MCF 10A (cell line): ENCODE measurements around the gene AKNA. TPM values are rescaled to one million over a fixed set of nuclear protein-coding genes. Genes with fewer than 3 reads are reported as not detected.

Experiments used
- BruUV-seq: library from RNA; stranded (reverse); fragments of 400-500 nt; replicated peaks from 2 replicates; lab custom pipeline; 2021; lab: Mats Ljungman, UMichigan
- CTCF ChIA-PET: fragments of 300-600 bp; sonication (Branson Sonifier 250); formaldehyde crosslinking; extraction: SDS; loops from one replicate; lab custom pipeline; 2021; ENCODE audit warnings: antibody characterized with exemption, inconsistent platforms; lab: Yijun Ruan, JAX
- POLR2A ChIA-PET: fragments of 300-600, 350-650 bp; sonication (Branson Sonifier 250); formaldehyde crosslinking; extraction: SDS; loops from one replicate; lab custom pipeline; 2020; ENCODE audit warnings: antibody characterized with exemption, inconsistent platforms; lab: Yijun Ruan, JAX
- DNase-seq: peaks from one replicate; pipeline ENCODE4 v3.0.0-alpha.2; 2018; ENCODE audit not compliant: unreplicated experiment
- H3K27ac Mint-ChIP-seq: one replicate; pipeline ENCODE4 v1.8.0; 2022; ENCODE audit warnings: mild to moderate bottlenecking, low read depth, mixed read lengths; ENCODE audit not compliant: unreplicated experiment
- H3K27me3 Mint-ChIP-seq: one replicate; pipeline ENCODE4 v1.8.0; 2022; ENCODE audit warnings: mixed read lengths; ENCODE audit not compliant: insufficient read depth, unreplicated experiment
- H3K36me3 Mint-ChIP-seq: one replicate; pipeline ENCODE4 v1.8.0; 2022; ENCODE audit warnings: mild to moderate bottlenecking, moderate library complexity, mixed read lengths; ENCODE audit not compliant: insufficient read depth, unreplicated experiment
- H3K4me1 Mint-ChIP-seq: one replicate; pipeline ENCODE4 v1.8.0; 2022; ENCODE audit warnings: mixed read lengths; ENCODE audit not compliant: insufficient read depth, unreplicated experiment
- H3K4me3 Mint-ChIP-seq: one replicate; pipeline ENCODE4 v1.8.0; 2022; ENCODE audit warnings: mild to moderate bottlenecking, moderate library complexity, mixed read lengths; ENCODE audit not compliant: unreplicated experiment
- H3K9me3 Mint-ChIP-seq: one replicate; pipeline ENCODE4 v1.8.0; 2022; ENCODE audit warnings: mixed read lengths; ENCODE audit not compliant: unreplicated experiment
- intact Hi-C: fragments of 100-400 bp; cut with micrococcal nuclease; formaldehyde crosslinking; loops from 2 replicates; pipeline ENCODE4 v1.14.1; 2022
- total RNA-seq: library from RNA; stranded (reverse); gene quantifications from 2 replicates; pipeline ENCODE4 v1.2.3, GENCODE V29; 2022
- TF ChIP-seq, protein P1 (sequence below): fragments of 200-600 bp; IDR thresholded peaks from one replicate; pipeline ENCODE4 v1.8.0; 2022; ENCODE audit warnings: antibody characterized with exemption, mild to moderate bottlenecking; ENCODE audit not compliant: unreplicated experiment

AKNA gene
- total RNA-seq, 1 experiment from 2014 or later: 10.9 TPM

DNA sequence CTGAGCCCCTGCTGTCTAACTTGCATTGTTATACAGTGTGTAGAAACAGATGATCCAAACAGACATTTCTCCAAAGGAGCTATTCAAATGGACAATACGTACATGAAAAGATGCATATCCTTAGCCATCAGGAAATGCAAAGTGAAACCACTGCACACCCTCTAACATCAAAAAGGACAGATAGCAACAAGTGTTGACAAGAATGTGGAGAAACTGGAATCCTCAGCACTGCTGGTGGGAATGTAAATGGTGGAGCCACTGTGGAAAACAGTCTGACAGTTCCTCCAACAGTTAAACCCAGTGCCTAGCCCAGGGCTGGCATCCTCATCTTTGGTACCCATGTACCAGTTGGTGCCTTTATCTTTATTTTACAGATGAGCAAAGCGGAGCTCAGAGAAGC lies 49.6 kb downstream of the AKNA start:
- Mint-ChIP-seq H3K27me3 (no peaks in the 10 kb centered on the region), H3K27ac (no peak overlapping the region), H3K36me3 (peaks cover 9% of the 10 kb centered on the region), H3K9me3 (no peaks in the 10 kb centered on the region), H3K4me1 (no peaks in the 10 kb centered on the region), H3K4me3 (no peak overlapping the region)
- TF ChIP-seq, protein P1, sequence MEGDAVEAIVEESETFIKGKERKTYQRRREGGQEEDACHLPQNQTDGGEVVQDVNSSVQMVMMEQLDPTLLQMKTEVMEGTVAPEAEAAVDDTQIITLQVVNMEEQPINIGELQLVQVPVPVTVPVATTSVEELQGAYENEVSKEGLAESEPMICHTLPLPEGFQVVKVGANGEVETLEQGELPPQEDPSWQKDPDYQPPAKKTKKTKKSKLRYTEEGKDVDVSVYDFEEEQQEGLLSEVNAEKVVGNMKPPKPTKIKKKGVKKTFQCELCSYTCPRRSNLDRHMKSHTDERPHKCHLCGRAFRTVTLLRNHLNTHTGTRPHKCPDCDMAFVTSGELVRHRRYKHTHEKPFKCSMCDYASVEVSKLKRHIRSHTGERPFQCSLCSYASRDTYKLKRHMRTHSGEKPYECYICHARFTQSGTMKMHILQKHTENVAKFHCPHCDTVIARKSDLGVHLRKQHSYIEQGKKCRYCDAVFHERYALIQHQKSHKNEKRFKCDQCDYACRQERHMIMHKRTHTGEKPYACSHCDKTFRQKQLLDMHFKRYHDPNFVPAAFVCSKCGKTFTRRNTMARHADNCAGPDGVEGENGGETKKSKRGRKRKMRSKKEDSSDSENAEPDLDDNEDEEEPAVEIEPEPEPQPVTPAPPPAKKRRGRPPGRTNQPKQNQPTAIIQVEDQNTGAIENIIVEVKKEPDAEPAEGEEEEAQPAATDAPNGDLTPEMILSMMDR: no peak
- intact Hi-C loops: no loop called here
- no peak for DNase-seq
- BruUV-seq: no TSS peak
- CTCF ChIA-PET: interaction anchor here (0.7 to 4.4 kb wide), 10 partner anchors 10 to 315 kb away, joined by 3 to 28 read pairs (median 4); no protein-coding TSS in a partner anchor
- POLR2A ChIA-PET: interaction anchor here (0.6 to 0.7 kb wide), 2 partner anchors 345 to 1620 kb away, joined by 3 to 4 read pairs; partner anchors contain the start of gene INIP

DNA sequence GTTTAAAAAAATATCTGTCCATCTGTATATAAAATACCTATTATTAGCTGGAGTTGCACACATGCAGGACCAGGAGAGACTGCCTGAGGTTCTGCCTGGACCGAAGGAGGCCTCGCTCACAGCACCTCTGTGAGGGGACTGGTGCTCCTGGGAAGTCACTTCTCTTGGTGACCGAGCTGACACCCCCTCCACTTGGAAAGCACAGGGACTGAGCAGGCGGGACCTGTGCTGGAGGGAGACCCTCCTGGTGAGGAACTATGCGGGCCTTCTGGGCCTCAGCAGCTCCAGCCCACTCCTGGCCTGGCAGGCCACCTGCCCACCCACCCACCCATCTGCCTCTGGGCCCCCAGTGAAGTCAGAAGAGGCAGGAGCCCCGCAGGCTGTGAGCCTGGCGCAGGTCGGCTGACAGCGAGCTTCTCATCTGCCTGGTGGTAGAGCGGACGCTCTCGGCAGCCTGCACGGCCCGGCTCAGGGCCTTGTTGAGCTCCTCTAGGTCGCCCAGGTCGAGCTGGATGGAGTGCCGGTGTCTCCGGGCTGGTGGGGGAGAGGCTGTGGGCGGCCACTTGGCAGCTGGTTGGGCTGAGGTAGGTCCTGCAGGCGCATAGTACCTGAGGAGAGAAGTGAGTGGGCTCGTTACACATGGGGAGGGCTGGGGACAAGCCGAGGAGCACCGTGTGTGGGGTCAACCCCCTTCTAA lies 50.9 kb downstream of the AKNA start:
- Mint-ChIP-seq H3K36me3 (peaks cover 9% of the 10 kb centered on the region), H3K9me3 (no peaks in the 10 kb centered on the region)
- DNase-seq: no peak

DNA sequence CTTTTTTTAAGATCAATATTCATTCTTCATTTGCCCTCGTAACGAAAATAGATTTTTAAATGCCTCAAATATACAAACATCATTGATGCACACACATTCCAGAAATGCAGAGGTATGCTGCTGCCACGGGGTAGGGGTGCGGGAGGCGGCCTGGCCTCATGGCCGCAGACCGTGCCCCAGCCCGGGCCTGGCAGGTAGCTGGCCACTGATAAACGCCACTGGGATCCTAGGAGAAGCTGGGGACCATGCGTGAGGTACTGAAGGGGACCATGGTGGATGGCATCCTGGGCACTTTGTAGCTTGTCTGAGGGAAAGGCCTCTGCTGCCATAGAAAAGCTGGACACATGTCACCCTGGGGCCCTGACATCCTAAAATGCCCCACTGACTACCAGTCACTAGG lies 51.6 kb downstream of the AKNA start:
- no TSS peak for BruUV-seq

More for the DNA sequence above, 50.9 kb downstream of the AKNA start:
- no TSS peak for BruUV-seq
- H3K4me1 Mint-ChIP-seq: no peaks in the 10 kb centered on the region
- intact Hi-C loops: no loop called here
- no peak overlapping the region for H3K27ac Mint-ChIP-seq
- CTCF ChIA-PET: interaction anchor here (0.6 to 4.4 kb wide), 4 partner anchors 70 to 1828 kb away, joined by 3 to 28 read pairs (median 4); no protein-coding TSS in a partner anchor
- TF ChIP-seq, protein P1: no peak
- POLR2A ChIA-PET: no interaction called here
- no peaks in the 10 kb centered on the region for H3K27me3 Mint-ChIP-seq
- no peak overlapping the region for H3K4me3 Mint-ChIP-seq

DNA sequence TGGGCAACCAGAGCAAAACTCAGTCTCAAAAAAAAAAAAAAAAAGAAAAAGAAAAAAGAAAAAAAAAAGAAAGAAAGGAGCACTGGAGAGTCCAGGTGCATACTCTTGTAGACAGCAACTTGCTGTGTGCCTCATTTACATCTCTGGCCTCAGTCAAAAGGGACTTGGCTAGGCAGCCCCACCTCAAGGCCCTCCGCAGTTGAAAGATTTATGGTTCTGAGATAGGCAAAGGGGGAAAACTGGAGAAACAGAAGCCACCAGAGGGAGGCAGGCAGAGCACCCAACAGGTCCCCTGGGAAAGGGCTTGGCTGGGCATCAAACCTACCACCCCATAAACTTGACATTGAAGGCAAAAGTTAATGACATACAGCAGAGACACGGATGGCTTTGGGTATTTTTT lies 52.0 kb downstream of the AKNA start:
- TF ChIP-seq, protein P1: no peak
- no peaks in the 10 kb centered on the region for H3K4me1 Mint-ChIP-seq
- POLR2A ChIA-PET: no interaction called here
- BruUV-seq: no TSS peak
- intact Hi-C loops: no loop called here
- H3K9me3 Mint-ChIP-seq: no peaks in the 10 kb centered on the region
- H3K4me3 Mint-ChIP-seq: no peak overlapping the region
- H3K27me3 Mint-ChIP-seq: no peaks in the 10 kb centered on the region
- H3K36me3 Mint-ChIP-seq: peaks cover 1% of the 10 kb centered on the region
- DNase-seq: no peak
- H3K27ac Mint-ChIP-seq: no peak overlapping the region
- CTCF ChIA-PET: interaction anchor here (1.4 kb wide), 1 partner anchor 318 kb away, joined by 4 read pairs; no protein-coding TSS in a partner anchor

More for the DNA sequence above, 51.6 kb downstream of the AKNA start:
- Mint-ChIP-seq H3K4me1 (no peaks in the 10 kb centered on the region), H3K4me3 (no peak overlapping the region), H3K27me3 (no peaks in the 10 kb centered on the region), H3K36me3 (peaks cover 5% of the 10 kb centered on the region), H3K9me3 (no peaks in the 10 kb centered on the region), H3K27ac (no peak overlapping the region)
- CTCF ChIA-PET: interaction anchor here (0.6 to 1.4 kb wide), 3 partner anchors 242 to 1827 kb away, joined by 3 to 4 read pairs (median 3); no protein-coding TSS in a partner anchor
- TF ChIP-seq, protein P1: no peak
- DNase-seq: no peak
- intact Hi-C loops: no loop called here
- POLR2A ChIA-PET: no interaction called here
